Muscle of leg (tissue), 11 donors: ENCODE measurements around the gene STPG4. TPM values are rescaled to one million over a fixed set of nuclear protein-coding genes. Genes with fewer than 3 reads are reported as not detected.

ENCODE experiments used
- DNase-seq: peaks from one replicate; pipeline ENCODE4 v3.0.0; 2013
- H3K27ac ChIP-seq: one replicate; pipeline ENCODE4 v1.5.1; 2013; ENCODE audit warnings: mild to moderate bottlenecking, low read length, control low read depth
- H3K27me3 ChIP-seq: one replicate; pipeline ENCODE4 v1.6.1; 2013; ENCODE audit warnings: low read length; ENCODE audit not compliant: control insufficient read depth, insufficient read depth
- H3K36me3 ChIP-seq: one replicate; pipeline ENCODE4 v1.6.1; 2013; ENCODE audit warnings: low read length; ENCODE audit not compliant: control insufficient read depth, insufficient read depth
- H3K4me1 ChIP-seq: one replicate; pipeline ENCODE4 v1.6.1; 2013; ENCODE audit warnings: low read length; ENCODE audit not compliant: control insufficient read depth, insufficient read depth
- H3K4me3 ChIP-seq: one replicate; pipeline ENCODE4 v1.5.1; 2013; ENCODE audit warnings: low read length, control low read depth
- H3K9me3 ChIP-seq: replicated peaks from 2 replicates; pipeline ENCODE4 v1.6.1; 2013; ENCODE audit warnings: low read depth, low read length; ENCODE audit not compliant: control insufficient read depth
- WGBS: methylation state at CpG from one replicate; pipeline ENCODE4 v1.1.5; 2013; ENCODE audit warnings: missing lambda C conversion rate; ENCODE audit not compliant: insufficient coverage; 5-methylcytosine and 5-hydroxymethylcytosine counted together
- polyA plus RNA-seq, 8 donors: library from polyadenylated mRNA; unstranded; fragments of 120-200 nt; gene quantifications; one replicate each; pipeline versions ENCODE4 v1.2.1 to v1.2.3, GENCODE V29; 2013; ENCODE audit warnings: inconsistent platforms in 1 of 8, low replicate concordance in 1 of 8; ENCODE audit not compliant: insufficient read length in 8 of 8, insufficient read depth in 1 of 8
- total RNA-seq: library from RNA; stranded (reverse); fragments of 120-200 nt; gene quantifications from one replicate; pipeline ENCODE4 v1.2.4, GENCODE V29; 2013

The STPG4 gene
- total and polyA plus RNA-seq, 9 donors = 0.12 to 0.22 (median 0.19) TPM; not detected in 6

DNA sequence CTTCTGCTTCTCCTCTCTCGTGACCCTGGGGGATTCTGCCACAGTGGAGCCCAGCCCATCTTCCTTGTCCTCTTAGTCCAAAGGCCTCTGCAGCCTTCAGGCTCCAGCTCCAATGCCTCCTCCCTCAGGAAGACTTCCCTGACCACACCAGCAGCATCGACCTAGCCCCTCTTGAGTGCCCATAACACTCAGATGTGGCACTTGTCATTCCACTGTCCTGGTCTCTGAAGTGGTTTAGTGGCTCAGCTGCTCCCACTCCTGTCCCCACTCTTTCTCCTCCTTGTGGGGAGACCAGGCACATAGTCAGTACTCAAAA, 97.5 kb downstream of the STPG4 start:
- 63% methylated on average over 2 of the region's 2 CpGs for WGBS

DNA sequence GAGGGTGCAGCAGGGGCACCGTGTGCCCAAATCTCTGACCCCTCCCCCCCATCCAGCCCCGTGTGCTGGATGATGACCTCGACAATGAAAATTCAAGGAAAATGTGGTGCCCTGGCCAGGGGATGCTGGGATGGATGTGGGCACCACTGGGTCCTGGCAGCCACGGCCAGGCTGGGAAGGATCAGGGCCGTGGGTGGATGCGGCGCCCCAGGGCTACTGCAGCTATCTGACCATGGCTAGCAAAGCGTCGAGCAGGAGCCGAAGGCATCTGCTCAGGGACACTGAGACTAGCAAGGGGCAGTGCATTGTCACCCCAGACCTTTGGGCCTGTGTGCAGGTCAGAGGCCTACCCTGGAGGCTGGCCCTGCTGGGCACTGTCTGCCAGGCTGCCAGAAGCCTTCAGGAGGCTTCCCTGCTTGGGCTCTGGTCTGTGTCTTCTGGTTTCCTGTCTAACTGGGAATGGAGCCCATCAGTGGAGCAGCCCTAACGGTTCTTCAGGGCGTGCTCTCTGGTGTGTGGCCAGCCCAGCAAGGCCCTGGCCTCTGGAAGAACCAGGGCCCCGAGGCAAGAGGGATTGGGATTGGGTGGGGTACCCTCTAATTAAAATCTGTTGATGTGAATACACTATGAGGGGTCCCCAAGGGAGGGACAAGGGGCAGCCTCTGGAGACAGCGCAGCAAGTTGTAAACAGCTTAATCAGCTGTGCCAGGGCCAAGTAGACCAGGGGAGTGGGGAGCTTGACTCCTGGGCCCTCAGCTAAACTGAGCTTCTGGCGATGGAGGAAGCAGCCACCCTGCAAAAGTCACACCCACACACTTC, 98.0 kb downstream of the STPG4 start:
- peaks cover 33% of the 10 kb centered on the region for H3K36me3 ChIP-seq
- no peak overlapping the region for H3K4me3 ChIP-seq
- peaks cover 76% of the 10 kb centered on the region for H3K4me1 ChIP-seq
- H3K27me3 ChIP-seq = no peaks in the 10 kb centered on the region
- no peaks in the 10 kb centered on the region for H3K9me3 ChIP-seq
- peak; percentile 81 for DNase-seq
- peak overlapping the region; percentile 74 for H3K27ac ChIP-seq
- 60% methylated on average over 10 of the region's 15 CpGs for WGBS

More for the DNA sequence above, 97.5 kb downstream of the STPG4 start:
- Histone ChIP-seq H3K27ac (peak overlapping the region; percentile 74), H3K4me3 (no peak overlapping the region), H3K36me3 (peaks cover 28% of the 10 kb centered on the region), H3K27me3 (no peaks in the 10 kb centered on the region), H3K9me3 (no peaks in the 10 kb centered on the region), H3K4me1 (peaks cover 76% of the 10 kb centered on the region)
- no peak for DNase-seq

- Histone ChIP-seq H3K27ac (peak overlapping the region; percentile 74), H3K4me1 (peaks cover 76% of the 10 kb centered on the region), H3K4me3 (no peak overlapping the region), H3K27me3 (no peaks in the 10 kb centered on the region), H3K9me3 (no peaks in the 10 kb centered on the region), H3K36me3 (peaks cover 40% of the 10 kb centered on the region)
- DNase-seq = peak; percentile 84
- WGBS = 10% methylated on average over 5 of the region's 5 CpGs
Measured at GRCh38 chr2:47056374-47056773, 98.7 kb downstream of the STPG4 start.

GRCh38 chr2:47054868-47055267, 100.2 kb downstream of the STPG4 start:
- peaks cover 38% of the 10 kb centered on the region for H3K36me3 ChIP-seq
- H3K9me3 ChIP-seq = no peaks in the 10 kb centered on the region
- peak; percentile 65 for DNase-seq
- no CpG with 5 or more reads among the region's 4 CpGs for WGBS
- no peak overlapping the region for H3K4me3 ChIP-seq
- H3K4me1 ChIP-seq = peaks cover 73% of the 10 kb centered on the region
- H3K27ac ChIP-seq = peak overlapping the region; percentile 42
- H3K27me3 ChIP-seq = no peaks in the 10 kb centered on the region

DNA sequence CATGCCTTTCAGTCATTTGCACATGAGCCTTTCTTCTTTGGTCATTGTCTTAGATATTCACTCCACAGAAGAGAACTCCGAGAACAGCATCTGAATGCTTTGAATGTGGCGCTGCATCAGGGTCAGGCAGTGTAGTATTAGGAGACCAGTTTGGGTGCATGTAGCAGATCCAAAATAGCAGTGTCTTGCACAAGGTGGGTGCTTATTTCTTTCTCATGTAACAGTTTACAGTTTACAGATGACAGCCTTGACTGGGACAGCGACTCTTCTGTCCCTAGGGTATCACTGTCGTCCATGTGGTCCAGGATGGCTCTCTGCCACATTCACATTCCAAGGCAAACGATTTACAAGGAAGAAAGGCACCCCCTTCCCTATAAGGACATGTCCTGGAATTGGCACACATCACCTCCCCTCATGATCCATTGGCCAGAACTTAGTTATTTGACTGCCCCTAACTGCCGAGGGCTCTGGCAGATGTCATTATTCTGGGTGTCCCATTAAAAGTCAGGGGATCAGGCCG, 101.0 kb downstream of the STPG4 start:
- peaks cover 70% of the 10 kb centered on the region for H3K4me1 ChIP-seq

DNA sequence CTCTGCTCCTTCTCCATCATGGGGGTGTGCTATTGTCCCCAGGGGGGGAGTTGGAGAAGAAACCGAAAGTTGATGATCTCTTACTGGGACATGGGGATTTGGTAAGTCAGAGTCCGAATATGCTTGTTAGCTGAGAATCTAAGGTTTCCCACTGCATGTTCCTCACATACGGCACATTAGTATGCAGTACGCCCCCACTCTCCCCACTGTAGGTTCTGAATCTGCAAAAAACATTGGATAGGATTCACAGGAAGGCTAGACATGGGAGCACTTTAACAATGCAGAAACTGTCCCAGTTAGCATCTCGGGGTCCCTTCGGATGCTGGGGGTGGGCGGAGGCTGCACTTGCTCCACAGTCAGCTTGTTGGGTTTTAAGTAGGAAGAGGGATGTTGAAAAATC, 102.3 kb downstream of the STPG4 start:
- peaks cover 42% of the 10 kb centered on the region for H3K36me3 ChIP-seq
- peaks cover 59% of the 10 kb centered on the region for H3K4me1 ChIP-seq
- H3K27me3 ChIP-seq = no peaks in the 10 kb centered on the region
- no peak overlapping the region for H3K4me3 ChIP-seq
- DNase-seq = no peak
- 83% methylated on average over 2 of the region's 7 CpGs for WGBS
- no peak overlapping the region for H3K27ac ChIP-seq
- H3K9me3 ChIP-seq = no peaks in the 10 kb centered on the region

More for the DNA sequence above, 101.0 kb downstream of the STPG4 start:
- no peak for DNase-seq
- Histone ChIP-seq H3K9me3 (no peaks in the 10 kb centered on the region), H3K36me3 (peaks cover 37% of the 10 kb centered on the region), H3K27me3 (no peaks in the 10 kb centered on the region), H3K27ac (peak overlapping the region; percentile 17), H3K4me3 (no peak overlapping the region)
- 60% methylated on average over 7 of the region's 7 CpGs for WGBS

DNA sequence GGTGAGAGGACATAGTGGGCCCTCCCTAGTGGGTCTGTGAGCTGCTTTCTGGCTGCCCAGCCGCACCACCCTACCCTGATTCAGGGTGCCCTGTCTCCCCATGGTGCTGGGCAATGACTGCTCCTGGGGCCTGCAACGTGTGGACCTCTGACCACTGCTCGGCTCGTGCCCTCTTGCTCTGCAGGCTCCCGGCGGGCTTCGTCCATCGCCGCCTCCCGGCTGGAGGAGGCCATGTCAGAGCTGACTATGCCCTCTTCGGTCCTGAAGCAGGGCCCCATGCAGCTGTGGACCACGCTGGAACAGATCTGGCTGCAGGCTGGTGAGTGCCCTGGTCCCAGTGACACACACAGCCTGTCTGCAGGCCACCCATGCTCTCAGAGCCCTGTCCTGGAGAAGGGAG, 103.5 kb downstream of the STPG4 start:
- Histone ChIP-seq H3K9me3 (no peaks in the 10 kb centered on the region), H3K4me3 (no peak overlapping the region), H3K27ac (no peak overlapping the region), H3K27me3 (no peaks in the 10 kb centered on the region), H3K4me1 (peaks cover 48% of the 10 kb centered on the region), H3K36me3 (peaks cover 55% of the 10 kb centered on the region)
- DNase-seq = no peak
- WGBS = 92% methylated on average over 12 of the region's 12 CpGs

DNA sequence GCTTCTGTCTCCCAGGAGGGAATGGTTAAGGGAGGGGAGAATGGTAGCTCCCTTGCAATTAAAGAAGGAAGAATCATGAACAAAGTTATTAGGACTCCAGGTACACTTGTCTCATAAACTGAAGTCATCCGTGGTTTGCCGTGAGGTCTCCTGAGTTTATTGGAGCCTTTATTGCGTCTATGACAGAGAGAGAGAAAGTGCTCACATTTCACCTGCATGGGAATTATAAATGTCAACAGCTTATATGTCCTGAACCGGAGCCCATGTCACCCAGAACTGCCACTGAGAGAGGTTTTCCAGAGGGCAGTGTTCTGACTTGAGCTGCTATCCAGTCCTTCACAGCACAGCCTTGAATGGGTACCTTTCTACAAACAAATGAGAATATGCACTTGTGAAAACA, 104.3 kb downstream of the STPG4 start:
- WGBS = 65% methylated on average over 4 of the region's 4 CpGs
- Histone ChIP-seq H3K36me3 (peaks cover 57% of the 10 kb centered on the region), H3K9me3 (no peaks in the 10 kb centered on the region), H3K4me3 (no peak overlapping the region), H3K4me1 (peaks cover 47% of the 10 kb centered on the region), H3K27me3 (no peaks in the 10 kb centered on the region), H3K27ac (peak overlapping the region; percentile 21)
- no peak for DNase-seq

GRCh38 chr2:47050021-47050760, 104.9 kb downstream of the STPG4 start:
- Histone ChIP-seq H3K36me3 (peaks cover 55% of the 10 kb centered on the region), H3K9me3 (no peaks in the 10 kb centered on the region), H3K4me1 (peaks cover 46% of the 10 kb centered on the region), H3K4me3 (no peak overlapping the region), H3K27ac (peak overlapping the region; percentile 63), H3K27me3 (no peaks in the 10 kb centered on the region)
- DNase-seq = peak; percentile 81
- 50% methylated on average over 3 of the region's 6 CpGs for WGBS

DNA sequence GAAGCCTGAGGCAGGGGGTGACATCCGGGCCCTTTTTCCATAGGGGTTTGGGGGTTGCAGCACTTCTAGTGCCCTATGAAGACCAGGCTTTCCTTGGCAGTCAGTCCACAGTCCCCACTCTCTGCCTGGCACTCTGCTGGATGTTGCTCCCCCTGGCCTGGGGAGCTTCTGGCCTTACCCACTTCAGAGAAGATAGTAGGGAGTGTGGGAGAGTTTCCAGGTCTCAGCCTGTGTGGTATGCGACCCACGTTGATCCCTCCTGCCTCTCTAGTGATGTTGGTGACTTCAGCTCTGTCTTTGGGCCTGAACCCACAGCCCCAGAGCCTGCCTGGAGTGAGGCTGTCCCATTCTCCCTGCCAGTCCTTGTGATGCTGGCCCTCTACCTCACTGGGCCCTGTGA, 105.6 kb downstream of the STPG4 start:
- H3K36me3 ChIP-seq = peaks cover 51% of the 10 kb centered on the region
- H3K4me1 ChIP-seq = peaks cover 46% of the 10 kb centered on the region
- no peak for DNase-seq
- H3K27ac ChIP-seq = no peak overlapping the region
- 90% methylated on average over 3 of the region's 3 CpGs for WGBS
- no peaks in the 10 kb centered on the region for H3K27me3 ChIP-seq
- no peak overlapping the region for H3K4me3 ChIP-seq
- H3K9me3 ChIP-seq = no peaks in the 10 kb centered on the region
